GM12878 (cell line): Measurements from ENCODE around the gene ZMIZ2.

Experiments used
- BACH1 ChIP-seq: fragments of 450-650 bp; IDR thresholded peaks from 2 replicates; pipeline ENCODE4 v1.6.1; 2017; ENCODE audit warnings: mild to moderate bottlenecking, borderline replicate concordance
- HCFC1 ChIP-seq: fragments of 150-350 bp; IDR thresholded peaks from 2 replicates; pipeline ENCODE4 v1.6.1; 2014; ENCODE audit warnings: low read length
- JUND ChIP-seq: IDR thresholded peaks from 2 replicates; pipeline ENCODE4 v1.6.1; 2012; ENCODE audit warnings: low read depth, mild to moderate bottlenecking, low read length, improper control_type of control experiment, moderate library complexity
- SIX5 ChIP-seq: IDR thresholded peaks from 2 replicates; pipeline ENCODE4 v1.6.1; 2011; ENCODE audit warnings: mild to moderate bottlenecking, low read depth, low read length, moderate library complexity; ENCODE audit not compliant: severe bottlenecking
- ZNF384 ChIP-seq: IDR thresholded peaks from 2 replicates; pipeline ENCODE4 v1.6.1; 2012; ENCODE audit warnings: low read depth, mild to moderate bottlenecking, low read length, improper control_type of control experiment, borderline replicate concordance
- TF ChIP-seq, protein P1 (sequence below): fragments of 450-650 bp; formaldehyde crosslinking; IDR thresholded peaks from 2 replicates; pipeline ENCODE4 v1.4.0; 2020; ENCODE audit warnings: mild to moderate bottlenecking, moderate library complexity
- TF ChIP-seq, protein P2 (sequence below): IDR thresholded peaks from 2 replicates; pipeline ENCODE4 v1.6.1; 2012; ENCODE audit warnings: improper control_type of control experiment, low read depth, low read length; ENCODE audit not compliant: insufficient replicate concordance
- TF ChIP-seq, protein P3 (sequence below), 3 experiments: IDR thresholded peaks in 2 of 3; conservative IDR thresholded peaks in 1 of 3; 2 replicates each; pipeline ENCODE4 v1.5.1; 2011; ENCODE audit warnings: low read depth in 3 of 3, low read length in 3 of 3, mild to moderate bottlenecking in 3 of 3, control low read depth in 2 of 3, moderate library complexity in 2 of 3, inconsistent platforms in 1 of 3, mixed read lengths in 1 of 3; ENCODE audit not compliant: control insufficient read depth in 2 of 3, insufficient read depth in 1 of 3; ENCODE audit errors: extremely low read depth in 1 of 3

DNA sequence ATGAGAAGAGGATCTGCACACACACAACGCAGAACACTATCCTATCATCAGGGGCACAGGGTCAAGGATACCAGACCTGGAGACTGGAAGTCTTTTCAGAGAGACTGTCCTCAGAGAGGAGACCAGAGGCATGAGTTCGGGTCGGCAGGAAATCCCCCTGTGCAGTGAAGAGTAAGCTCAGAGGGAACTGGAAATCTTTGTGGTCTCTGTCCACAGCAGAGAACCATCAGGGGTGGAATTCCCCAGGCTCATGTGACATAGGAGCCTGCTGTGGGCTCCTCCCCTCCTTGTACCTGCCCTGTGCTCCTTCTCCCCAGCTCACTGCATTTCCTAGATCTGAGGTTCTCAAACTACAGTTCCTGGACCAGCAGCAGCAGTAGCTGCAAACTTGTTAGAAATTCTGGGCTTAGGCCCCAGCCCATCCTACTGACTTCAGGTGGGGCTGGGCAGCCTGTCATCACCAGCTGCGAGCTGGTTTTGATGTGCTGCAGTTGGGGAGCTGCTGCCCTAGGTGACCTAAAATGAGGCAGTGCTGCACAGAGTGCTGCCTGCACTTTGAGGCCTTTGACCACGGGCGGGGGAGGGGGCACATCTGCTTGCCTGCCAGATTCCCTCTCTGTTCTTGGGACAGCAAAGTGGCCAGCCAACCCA, 2.4 kb downstream of the ZMIZ2 start:
- TF ChIP-seq SIX5, result no peak
- peak; percentile 90 for TF ChIP-seq BACH1
- TF ChIP-seq HCFC1, result no peak
- TF ChIP-seq, protein P1, sequence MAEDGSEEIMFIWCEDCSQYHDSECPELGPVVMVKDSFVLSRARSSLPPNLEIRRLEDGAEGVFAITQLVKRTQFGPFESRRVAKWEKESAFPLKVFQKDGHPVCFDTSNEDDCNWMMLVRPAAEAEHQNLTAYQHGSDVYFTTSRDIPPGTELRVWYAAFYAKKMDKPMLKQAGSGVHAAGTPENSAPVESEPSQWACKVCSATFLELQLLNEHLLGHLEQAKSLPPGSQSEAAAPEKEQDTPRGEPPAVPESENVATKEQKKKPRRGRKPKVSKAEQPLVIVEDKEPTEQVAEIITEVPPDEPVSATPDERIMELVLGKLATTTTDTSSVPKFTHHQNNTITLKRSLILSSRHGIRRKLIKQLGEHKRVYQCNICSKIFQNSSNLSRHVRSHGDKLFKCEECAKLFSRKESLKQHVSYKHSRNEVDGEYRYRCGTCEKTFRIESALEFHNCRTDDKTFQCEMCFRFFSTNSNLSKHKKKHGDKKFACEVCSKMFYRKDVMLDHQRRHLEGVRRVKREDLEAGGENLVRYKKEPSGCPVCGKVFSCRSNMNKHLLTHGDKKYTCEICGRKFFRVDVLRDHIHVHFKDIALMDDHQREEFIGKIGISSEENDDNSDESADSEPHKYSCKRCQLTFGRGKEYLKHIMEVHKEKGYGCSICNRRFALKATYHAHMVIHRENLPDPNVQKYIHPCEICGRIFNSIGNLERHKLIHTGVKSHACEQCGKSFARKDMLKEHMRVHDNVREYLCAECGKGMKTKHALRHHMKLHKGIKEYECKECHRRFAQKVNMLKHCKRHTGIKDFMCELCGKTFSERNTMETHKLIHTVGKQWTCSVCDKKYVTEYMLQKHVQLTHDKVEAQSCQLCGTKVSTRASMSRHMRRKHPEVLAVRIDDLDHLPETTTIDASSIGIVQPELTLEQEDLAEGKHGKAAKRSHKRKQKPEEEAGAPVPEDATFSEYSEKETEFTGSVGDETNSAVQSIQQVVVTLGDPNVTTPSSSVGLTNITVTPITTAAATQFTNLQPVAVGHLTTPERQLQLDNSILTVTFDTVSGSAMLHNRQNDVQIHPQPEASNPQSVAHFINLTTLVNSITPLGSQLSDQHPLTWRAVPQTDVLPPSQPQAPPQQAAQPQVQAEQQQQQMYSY (CRISPR knock-in tag), result no peak
- TF ChIP-seq ZNF384, result no peak
- TF ChIP-seq, protein P2, sequence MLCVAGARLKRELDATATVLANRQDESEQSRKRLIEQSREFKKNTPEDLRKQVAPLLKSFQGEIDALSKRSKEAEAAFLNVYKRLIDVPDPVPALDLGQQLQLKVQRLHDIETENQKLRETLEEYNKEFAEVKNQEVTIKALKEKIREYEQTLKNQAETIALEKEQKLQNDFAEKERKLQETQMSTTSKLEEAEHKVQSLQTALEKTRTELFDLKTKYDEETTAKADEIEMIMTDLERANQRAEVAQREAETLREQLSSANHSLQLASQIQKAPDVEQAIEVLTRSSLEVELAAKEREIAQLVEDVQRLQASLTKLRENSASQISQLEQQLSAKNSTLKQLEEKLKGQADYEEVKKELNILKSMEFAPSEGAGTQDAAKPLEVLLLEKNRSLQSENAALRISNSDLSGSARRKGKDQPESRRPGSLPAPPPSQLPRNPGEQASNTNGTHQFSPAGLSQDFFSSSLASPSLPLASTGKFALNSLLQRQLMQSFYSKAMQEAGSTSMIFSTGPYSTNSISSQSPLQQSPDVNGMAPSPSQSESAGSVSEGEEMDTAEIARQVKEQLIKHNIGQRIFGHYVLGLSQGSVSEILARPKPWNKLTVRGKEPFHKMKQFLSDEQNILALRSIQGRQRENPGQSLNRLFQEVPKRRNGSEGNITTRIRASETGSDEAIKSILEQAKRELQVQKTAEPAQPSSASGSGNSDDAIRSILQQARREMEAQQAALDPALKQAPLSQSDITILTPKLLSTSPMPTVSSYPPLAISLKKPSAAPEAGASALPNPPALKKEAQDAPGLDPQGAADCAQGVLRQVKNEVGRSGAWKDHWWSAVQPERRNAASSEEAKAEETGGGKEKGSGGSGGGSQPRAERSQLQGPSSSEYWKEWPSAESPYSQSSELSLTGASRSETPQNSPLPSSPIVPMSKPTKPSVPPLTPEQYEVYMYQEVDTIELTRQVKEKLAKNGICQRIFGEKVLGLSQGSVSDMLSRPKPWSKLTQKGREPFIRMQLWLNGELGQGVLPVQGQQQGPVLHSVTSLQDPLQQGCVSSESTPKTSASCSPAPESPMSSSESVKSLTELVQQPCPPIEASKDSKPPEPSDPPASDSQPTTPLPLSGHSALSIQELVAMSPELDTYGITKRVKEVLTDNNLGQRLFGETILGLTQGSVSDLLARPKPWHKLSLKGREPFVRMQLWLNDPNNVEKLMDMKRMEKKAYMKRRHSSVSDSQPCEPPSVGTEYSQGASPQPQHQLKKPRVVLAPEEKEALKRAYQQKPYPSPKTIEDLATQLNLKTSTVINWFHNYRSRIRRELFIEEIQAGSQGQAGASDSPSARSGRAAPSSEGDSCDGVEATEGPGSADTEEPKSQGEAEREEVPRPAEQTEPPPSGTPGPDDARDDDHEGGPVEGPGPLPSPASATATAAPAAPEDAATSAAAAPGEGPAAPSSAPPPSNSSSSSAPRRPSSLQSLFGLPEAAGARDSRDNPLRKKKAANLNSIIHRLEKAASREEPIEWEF, result no peak
- TF ChIP-seq, protein P3, sequence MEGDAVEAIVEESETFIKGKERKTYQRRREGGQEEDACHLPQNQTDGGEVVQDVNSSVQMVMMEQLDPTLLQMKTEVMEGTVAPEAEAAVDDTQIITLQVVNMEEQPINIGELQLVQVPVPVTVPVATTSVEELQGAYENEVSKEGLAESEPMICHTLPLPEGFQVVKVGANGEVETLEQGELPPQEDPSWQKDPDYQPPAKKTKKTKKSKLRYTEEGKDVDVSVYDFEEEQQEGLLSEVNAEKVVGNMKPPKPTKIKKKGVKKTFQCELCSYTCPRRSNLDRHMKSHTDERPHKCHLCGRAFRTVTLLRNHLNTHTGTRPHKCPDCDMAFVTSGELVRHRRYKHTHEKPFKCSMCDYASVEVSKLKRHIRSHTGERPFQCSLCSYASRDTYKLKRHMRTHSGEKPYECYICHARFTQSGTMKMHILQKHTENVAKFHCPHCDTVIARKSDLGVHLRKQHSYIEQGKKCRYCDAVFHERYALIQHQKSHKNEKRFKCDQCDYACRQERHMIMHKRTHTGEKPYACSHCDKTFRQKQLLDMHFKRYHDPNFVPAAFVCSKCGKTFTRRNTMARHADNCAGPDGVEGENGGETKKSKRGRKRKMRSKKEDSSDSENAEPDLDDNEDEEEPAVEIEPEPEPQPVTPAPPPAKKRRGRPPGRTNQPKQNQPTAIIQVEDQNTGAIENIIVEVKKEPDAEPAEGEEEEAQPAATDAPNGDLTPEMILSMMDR (IDR thresholded peaks at IDR 0.05 in 2 of 3, conservative IDR thresholded peaks at IDR 0.05 in 1 of 3; ENCODE audit: control insufficient read depth in 2 of 3, extremely low read depth in 1 of 3, insufficient read depth in 1 of 3, low read depth in 3 of 3, low read length in 3 of 3), result no peak
- TF ChIP-seq JUND, result no peak
